K562 (cell line): ENCODE results near the gene ACSL3. TPM values are rescaled to one million over a fixed set of nuclear protein-coding genes. Genes with fewer than 3 reads are reported as not detected.

Experiments used
- ATAC-seq: fragments of 200-7000 bp; cut with Tn5 transposase; 3 replicates; pipeline ENCODE4 v1.9.1; 2020; ENCODE audit warnings: moderate library complexity
- BruUV-seq: library from RNA; stranded (reverse); fragments of 400-500 nt; replicated peaks from 2 replicates; lab custom pipeline; 2021; lab: Mats Ljungman, UMichigan
- CTCF ChIA-PET: fragments of 300-600 bp; formaldehyde crosslinking; extraction: SDS; loops from one replicate; lab custom pipeline; 2021; ENCODE audit warnings: low intra/inter-chr PET ratio; lab: Yijun Ruan, JAX
- POLR2A ChIA-PET: fragments of 300-600, 350-650 bp; sonication (Branson Sonifier 250); formaldehyde crosslinking; extraction: SDS; loops from one replicate; lab custom pipeline; 2021; ENCODE audit warnings: antibody characterized with exemption, inconsistent platforms; lab: Yijun Ruan, JAX
- DNase-seq, 4 experiments: peaks; one replicate each; pipeline versions ENCODE4 v3.0.0 to v3.0.0-alpha.2; 2011 to 2018; ENCODE audit warnings: low spot score in 3 of 4, mixed read lengths in 3 of 4; ENCODE audit errors: extremely low read depth in 1 of 4
- FAIRE-seq: peaks from 2 replicates; lab custom pipeline; 2011; peaks lifted over from hg19 to GRCh38; lab: Jason Lieb, UNC
- H2AFZ ChIP-seq: 2 replicates; pipeline ENCODE4 v1.6.0; 2011; ENCODE audit warnings: low read depth, low read length, control low read depth, inconsistent platforms
- H3K27ac ChIP-seq: fragments of 200-600 bp; 3 replicates; pipeline ENCODE4 v1.8.0; 2011; ENCODE audit warnings: low read depth, mild to moderate bottlenecking, control low read depth, inconsistent platforms, low read length, moderate library complexity, mixed read lengths; ENCODE audit errors: extremely low read depth
- H3K27me3 ChIP-seq, 2 experiments: fragments of 300-600 bp in 1 of 2; 2 replicates in 1 of 2; 3 replicates in 1 of 2; pipeline versions ENCODE4 v1.6.0 to v1.8.0; 2011; ENCODE audit warnings: inconsistent platforms in 2 of 2, low read length in 2 of 2, mild to moderate bottlenecking in 1 of 2, mixed read lengths in 1 of 2, moderate library complexity in 1 of 2; ENCODE audit not compliant: control insufficient read depth in 2 of 2, insufficient read depth in 2 of 2
- H3K36me3 ChIP-seq: fragments of 300-600 bp; 3 replicates; pipeline ENCODE4 v1.8.0; 2011; ENCODE audit warnings: mild to moderate bottlenecking, low read length, inconsistent platforms; ENCODE audit not compliant: control insufficient read depth, insufficient read depth
- H3K4me1 ChIP-seq, 2 experiments: fragments of 200-600 bp in 1 of 2; replicated peaks in 1 of 2; 2 replicates in 1 of 2; 3 replicates in 1 of 2; pipeline versions ENCODE4 v1.5.1 to v1.8.0; 2011; ENCODE audit warnings: inconsistent platforms in 2 of 2, low read length in 2 of 2, mild to moderate bottlenecking in 1 of 2, mixed read lengths in 1 of 2, moderate library complexity in 1 of 2; ENCODE audit not compliant: control insufficient read depth in 2 of 2, insufficient read depth in 2 of 2
- H3K4me2 ChIP-seq: 2 replicates; pipeline ENCODE4 v1.6.1; 2011; ENCODE audit warnings: low read length, control low read depth, inconsistent platforms, mixed read lengths; ENCODE audit not compliant: insufficient read depth
- H3K4me3 ChIP-seq: fragments of 200-600 bp; sonication (generic), shearing (Covaris generic); 2 replicates; pipeline ENCODE4 v1.5.1; 2016; ENCODE audit warnings: control low read depth, inconsistent platforms
- H3K79me2 ChIP-seq: fragments of 200-600 bp; 3 replicates; pipeline ENCODE4 v1.8.0; 2011; ENCODE audit warnings: low read length, inconsistent platforms; ENCODE audit not compliant: control insufficient read depth, insufficient read depth
- H3K9ac ChIP-seq, 2 experiments: 2 replicates each; pipeline versions ENCODE4 v1.6.0 to v1.6.1; 2011; ENCODE audit warnings: low read depth in 2 of 2, low read length in 2 of 2, control low read depth in 1 of 2, inconsistent platforms in 1 of 2, mild to moderate bottlenecking in 1 of 2, mixed read lengths in 1 of 2; ENCODE audit not compliant: insufficient read depth in 1 of 2
- H3K9me1 ChIP-seq: one replicate; pipeline ENCODE4 v1.6.0; 2011; ENCODE audit warnings: inconsistent platforms, mild to moderate bottlenecking, low read length, moderate library complexity; ENCODE audit not compliant: control insufficient read depth, insufficient read depth
- H3K9me3 ChIP-seq: replicated peaks from 2 replicates; pipeline ENCODE4 v1.5.1; 2011; ENCODE audit warnings: low read depth, low read length, inconsistent platforms; ENCODE audit not compliant: control insufficient read depth, insufficient read depth
- H4K20me1 ChIP-seq: replicated peaks from 2 replicates; pipeline ENCODE4 v1.6.1; 2011; ENCODE audit warnings: low read length, inconsistent platforms, mixed read lengths; ENCODE audit not compliant: control insufficient read depth, insufficient read depth
- FOS ChIP-seq: IDR thresholded peaks from 3 replicates; pipeline ENCODE4 v1.6.1; 2011; ENCODE audit not compliant: insufficient read length; ENCODE audit errors: extremely low read depth
- PRPF4 ChIP-seq: fragments of 200-400 bp; formaldehyde crosslinking; IDR thresholded peaks from one replicate; pipeline ENCODE4 v1.6.1; 2017; ENCODE audit warnings: low read length, low read depth, mild to moderate bottlenecking; ENCODE audit not compliant: insufficient read depth, poor library complexity, severe bottlenecking
- SIRT6 ChIP-seq: IDR thresholded peaks from one replicate; pipeline ENCODE4 v1.6.1; 2012; ENCODE audit warnings: low read depth, mild to moderate bottlenecking, control low read depth, inconsistent platforms, low read length, moderate library complexity
- ZNF740 ChIP-seq, 3 experiments: fragments of 200-800 bp in 1 of 3; sonication (Bioruptor generic) in 1 of 3; sonication (generic) in 1 of 3; formaldehyde crosslinking in 1 of 3; IDR thresholded peaks; 2 replicates each; pipeline versions ENCODE4 v1.6.1 to v1.8.0; 2016 to 2022; ENCODE audit warnings: mild to moderate bottlenecking in 2 of 3, missing compliant biosample characterization in 2 of 3, missing genetic modification characterization in 2 of 3, missing genetic modification reagents in 1 of 3
- ZNF76 ChIP-seq: fragments of 250-450 bp; sonication (Bioruptor Pico); IDR thresholded peaks from 2 replicates; pipeline ENCODE4 v1.4.0; 2020; ENCODE audit warnings: mild to moderate bottlenecking, moderate library complexity, borderline replicate concordance
- WGBS: fragments of 100-300 bp; shearing (Covaris generic); methylation state at CpG from one replicate; pipeline ENCODE4 v1.1.6; 2016; ENCODE audit warnings: low coverage, mixed read lengths; ENCODE audit not compliant: insufficient coverage; ENCODE audit errors: missing lambda C conversion rate; 5-methylcytosine and 5-hydroxymethylcytosine counted together
- in situ Hi-C: fragments of 300-500 bp; cut with MboI; formaldehyde crosslinking; loops from 4 replicates; pipeline ENCODE4 v1.15.0; 2018; ENCODE audit warnings: inconsistent platforms, mixed read lengths
- intact Hi-C: fragments of 100-400 bp; cut with micrococcal nuclease; formaldehyde crosslinking; loops from 2 replicates; pipeline ENCODE4 v1.14.2; 2022
- polyA plus RNA-seq, 8 experiments: library from polyadenylated mRNA; depleted of rRNA in 4 of 8; stranded (reverse) in 5 of 8; unstranded in 3 of 8; fragments of >200 nt; fragmentation: Nextera tagmentation in 2 of 8; fragmentation: Illumina TruSeq in 1 of 8; extraction: Ambion mirVana in 2 of 8; extraction: Trizol in 1 of 8; gene quantifications; 2 replicates each; pipeline versions ENCODE4 v1.2.1 to v1.2.3, GENCODE V29; 2011 to 2014; ENCODE audit warnings: inconsistent platforms in 1 of 8, missing spikeins in 1 of 8
- total RNA-seq, 7 experiments: library from RNA; depleted of rRNA in 6 of 7; stranded (reverse); fragments of >200 nt in 6 of 7; fragmentation: Illumina TruSeq in 2 of 7; extraction: Trizol in 2 of 7; gene quantifications; 2 replicates each; pipeline versions ENCODE4 v1.2.1 to v1.2.3, GENCODE V29; 2011 to 2021; ENCODE audit warnings: low replicate concordance in 1 of 7

Gene ACSL3
- total and polyA plus RNA-seq, 9 of the 15 experiments (the other 6 are each of a cell fraction or from before 2014, with no cell fraction given), result 21.3 to 123 (median 85.2) TPM

GRCh38 chr2:222945887-222946286 is 85.1 kb downstream of the ACSL3 start:
- Histone ChIP-seq H3K4me3 (no peak overlapping the region), H3K9me3 (no peaks in the 10 kb centered on the region), H3K4me2 (no peak overlapping the region), H2AFZ (no peak overlapping the region), H3K36me3 (peaks cover 12% of the 10 kb centered on the region; the same call in 1 of the 3 replicates), H3K27me3 (no peaks in the 10 kb centered on the region), H3K9me1 (no peaks in the 10 kb centered on the region), H3K9ac (no peak overlapping the region), H3K27ac (no peak overlapping the region), H4K20me1 (no peaks in the 10 kb centered on the region), H3K79me2 (no peaks in the 10 kb centered on the region), H3K4me1 (no peaks in the 10 kb centered on the region)
- no peak for DNase-seq
- no peak for ATAC-seq
- POLR2A ChIA-PET, result no interaction called here
- in situ Hi-C loops (no loop called here), intact Hi-C loops (no loop called here)
- TF ChIP-seq SIRT6 (no peak), FOS (no peak), ZNF740 (CRISPR knock-in tag; IDR thresholded peaks at IDR 0.05) (no peak), ZNF740 (tag; IDR thresholded peaks at IDR 0.05) (no peak), PRPF4 (no peak), ZNF76 (CRISPR knock-in tag) (no peak)
- no TSS peak for BruUV-seq
- CTCF ChIA-PET, result no interaction called here
- FAIRE-seq, result no peak
- WGBS, result 58% methylated on average over 8 of the region's 8 CpGs
